Fibroblast of lung (primary cell): Measurements from ENCODE around the gene HLA-F. TPM values are rescaled to one million over a fixed set of nuclear protein-coding genes. Genes with fewer than 3 reads are reported as not detected.

ENCODE experiments used
- DNase-seq, 2 donors: peaks; one replicate each; pipeline versions ENCODE4 v3.0.0 to v3.0.0-alpha.2; 2010; ENCODE audit warnings: low read depth in 2 of 2
- H2AFZ ChIP-seq: 2 replicates; pipeline ENCODE4 v1.5.1; 2012; ENCODE audit warnings: low read length, control low read depth, inconsistent platforms
- H3K27ac ChIP-seq: 2 replicates; pipeline ENCODE4 v1.5.1; 2011; ENCODE audit warnings: low read length, control low read depth; ENCODE audit not compliant: insufficient read depth
- H3K27me3 ChIP-seq: 2 replicates; pipeline ENCODE4 v1.5.1; 2011; ENCODE audit warnings: mild to moderate bottlenecking, low read length; ENCODE audit not compliant: control insufficient read depth, insufficient read depth
- H3K36me3 ChIP-seq: 2 replicates; pipeline ENCODE4 v1.5.1; 2011; ENCODE audit warnings: low read length; ENCODE audit not compliant: control insufficient read depth, insufficient read depth
- H3K4me1 ChIP-seq: 2 replicates; pipeline ENCODE4 v1.5.1; 2011; ENCODE audit warnings: low read length; ENCODE audit not compliant: control insufficient read depth, insufficient read depth; ENCODE audit errors: extremely low read depth
- H3K4me2 ChIP-seq: 2 replicates; pipeline ENCODE4 v1.5.1; 2011; ENCODE audit warnings: low read length, control low read depth; ENCODE audit not compliant: insufficient read depth; ENCODE audit errors: extremely low read depth
- H3K4me3 ChIP-seq, 4 experiments: fragments of 200-600 bp in 1 of 4; sonication (generic) in 1 of 4; replicated peaks in 1 of 4; 2 replicates each; pipeline ENCODE4 v1.5.1; 2011 to 2016; ENCODE audit warnings: low read length in 4 of 4, low read depth in 3 of 4, mild to moderate bottlenecking in 3 of 4, control low read depth in 2 of 4, inconsistent platforms in 1 of 4, mixed read lengths in 1 of 4; ENCODE audit not compliant: insufficient read depth in 1 of 4; ENCODE audit errors: control extremely low read depth in 1 of 4
- H3K79me2 ChIP-seq: 2 replicates; pipeline ENCODE4 v1.5.1; 2012; ENCODE audit warnings: mild to moderate bottlenecking, low read length, inconsistent platforms; ENCODE audit not compliant: control insufficient read depth, insufficient read depth
- H3K9ac ChIP-seq: 2 replicates; pipeline ENCODE4 v1.5.1; 2011; ENCODE audit warnings: mild to moderate bottlenecking, low read length, control low read depth; ENCODE audit not compliant: insufficient read depth
- H3K9me3 ChIP-seq: 2 replicates; pipeline ENCODE4 v1.5.1; 2012; ENCODE audit warnings: low read depth, low read length; ENCODE audit not compliant: control insufficient read depth, insufficient read depth
- H4K20me1 ChIP-seq: 2 replicates; pipeline ENCODE4 v1.5.1; 2011; ENCODE audit warnings: low read length; ENCODE audit not compliant: control insufficient read depth, insufficient read depth; ENCODE audit errors: extremely low read depth
- EZH2 ChIP-seq: IDR thresholded peaks from 2 replicates; pipeline ENCODE4 v1.5.1; 2012; ENCODE audit warnings: low read length, control low read depth, mild to moderate bottlenecking; ENCODE audit errors: missing control alignments
- polyA plus RNA-seq, 2 donors: library from polyadenylated mRNA; depleted of rRNA in 1 of 2; stranded (reverse) in 1 of 2; unstranded in 1 of 2; fragments of >200 nt; gene quantifications; 2 replicates each; pipeline ENCODE4 v1.2.1, GENCODE V29; 2011 to 2012; ENCODE audit warnings: missing spikeins in 1 of 2
- total RNA-seq: library from RNA; depleted of rRNA; stranded (reverse); fragments of >200 nt; gene quantifications from 2 replicates; pipeline ENCODE4 v1.2.1, GENCODE V29; 2014
- TF ChIP-seq, protein P1 (sequence below), 2 donors: IDR thresholded peaks in 1 of 2; conservative IDR thresholded peaks in 1 of 2; 1 replicate in 1 of 2; 2 replicates in 1 of 2; pipeline ENCODE4 v1.5.1; 2011 to 2012; ENCODE audit warnings: low read length in 2 of 2, control low read depth in 1 of 2, inconsistent platforms in 1 of 2, low read depth in 1 of 2, mild to moderate bottlenecking in 1 of 2

HLA-F gene
- total and polyA plus RNA-seq, 2 donors (not counting 1 experiment from before 2014, with no cell fraction given): 5.4 to 18.7 TPM

DNA sequence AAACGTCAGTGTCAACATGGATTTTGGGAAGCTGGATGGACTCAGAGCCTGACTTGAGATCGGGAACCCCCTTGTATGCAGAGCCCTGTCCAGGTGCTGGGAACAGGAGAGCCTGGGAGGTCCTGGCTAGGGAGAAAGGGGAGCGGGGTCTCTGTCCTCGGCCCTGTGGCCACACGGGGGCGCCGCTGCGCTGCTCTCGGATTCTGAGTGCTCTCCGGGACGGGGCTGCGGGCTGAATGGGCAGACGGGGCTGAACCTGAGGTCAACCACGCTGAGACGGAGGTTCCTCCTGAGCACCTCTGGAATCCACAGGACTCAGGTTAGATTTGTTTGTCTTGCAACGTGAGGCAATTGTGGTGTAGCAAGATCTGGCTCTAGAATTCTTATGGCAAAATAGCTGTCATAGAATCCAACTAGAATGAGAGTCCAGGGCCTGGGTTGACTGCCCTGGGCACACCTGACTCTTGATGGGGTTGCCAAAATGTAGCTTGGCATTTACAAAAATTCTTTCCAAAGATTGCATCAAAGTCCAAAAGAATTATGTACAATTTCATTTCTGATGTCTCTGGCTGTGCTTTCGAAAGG lies 20.6 kb upstream of the HLA-F start:
- peaks cover 3% of the 10 kb centered on the region for H3K27me3 ChIP-seq
- no peaks in the 10 kb centered on the region for H3K9me3 ChIP-seq
- H3K9ac ChIP-seq: no peak overlapping the region
- no peaks in the 10 kb centered on the region for H4K20me1 ChIP-seq
- DNase-seq: no peak
- H3K4me3 ChIP-seq: no peak overlapping the region
- no peaks in the 10 kb centered on the region for H3K36me3 ChIP-seq
- no peak for TF ChIP-seq EZH2
- TF ChIP-seq, protein P1, sequence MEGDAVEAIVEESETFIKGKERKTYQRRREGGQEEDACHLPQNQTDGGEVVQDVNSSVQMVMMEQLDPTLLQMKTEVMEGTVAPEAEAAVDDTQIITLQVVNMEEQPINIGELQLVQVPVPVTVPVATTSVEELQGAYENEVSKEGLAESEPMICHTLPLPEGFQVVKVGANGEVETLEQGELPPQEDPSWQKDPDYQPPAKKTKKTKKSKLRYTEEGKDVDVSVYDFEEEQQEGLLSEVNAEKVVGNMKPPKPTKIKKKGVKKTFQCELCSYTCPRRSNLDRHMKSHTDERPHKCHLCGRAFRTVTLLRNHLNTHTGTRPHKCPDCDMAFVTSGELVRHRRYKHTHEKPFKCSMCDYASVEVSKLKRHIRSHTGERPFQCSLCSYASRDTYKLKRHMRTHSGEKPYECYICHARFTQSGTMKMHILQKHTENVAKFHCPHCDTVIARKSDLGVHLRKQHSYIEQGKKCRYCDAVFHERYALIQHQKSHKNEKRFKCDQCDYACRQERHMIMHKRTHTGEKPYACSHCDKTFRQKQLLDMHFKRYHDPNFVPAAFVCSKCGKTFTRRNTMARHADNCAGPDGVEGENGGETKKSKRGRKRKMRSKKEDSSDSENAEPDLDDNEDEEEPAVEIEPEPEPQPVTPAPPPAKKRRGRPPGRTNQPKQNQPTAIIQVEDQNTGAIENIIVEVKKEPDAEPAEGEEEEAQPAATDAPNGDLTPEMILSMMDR (conservative IDR thresholded peaks at IDR 0.05 in 1 of 2, IDR thresholded peaks at IDR 0.05 in 1 of 2; ENCODE audit: low read depth in 1 of 2, low read length in 2 of 2): peak; percentile 44 to 52
- no peaks in the 10 kb centered on the region for H3K4me1 ChIP-seq
- no peak overlapping the region for H3K27ac ChIP-seq
- no peaks in the 10 kb centered on the region for H3K79me2 ChIP-seq
- H2AFZ ChIP-seq: no peak overlapping the region
- H3K4me2 ChIP-seq: no peak overlapping the region

DNA sequence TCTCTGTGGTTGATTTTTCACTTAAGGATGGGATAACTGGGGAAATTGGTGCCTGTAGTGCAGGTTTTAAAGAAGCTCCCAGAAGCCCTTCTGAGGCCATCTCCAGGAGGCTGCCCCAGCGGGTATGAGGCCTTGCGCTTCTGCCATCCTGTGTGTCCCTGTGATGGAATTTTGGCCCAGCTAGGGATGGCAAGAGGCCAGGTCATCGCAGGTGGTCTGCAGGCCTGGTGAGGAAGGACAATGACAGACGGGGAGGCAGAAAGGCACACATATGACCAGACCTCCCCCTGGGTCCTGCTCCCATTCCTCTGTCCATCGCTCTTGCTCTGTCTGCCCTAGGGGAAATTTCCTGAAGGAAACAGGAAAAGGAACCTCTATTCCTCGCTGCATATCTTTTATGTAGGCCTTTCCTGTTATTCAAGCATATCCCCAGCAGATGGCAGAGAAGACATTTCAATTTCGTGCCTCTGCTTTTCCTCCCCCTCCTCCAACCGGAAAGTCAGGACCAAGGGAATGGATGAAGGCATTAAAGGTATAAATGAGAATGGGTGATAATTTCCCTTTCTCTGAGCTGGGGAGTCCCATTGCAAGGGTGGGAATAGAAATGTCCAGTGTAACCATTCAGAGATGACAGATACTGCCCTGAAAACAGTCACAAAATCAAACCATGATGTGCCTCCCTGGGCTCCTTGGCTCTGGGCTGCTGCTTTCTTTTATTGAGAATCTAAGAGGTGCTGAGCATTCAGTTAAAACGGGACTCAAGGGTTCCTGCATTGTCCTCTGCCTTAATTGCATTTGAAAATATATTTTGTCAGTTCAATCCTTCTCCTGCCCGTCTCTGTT lies 17.6 kb upstream of the HLA-F start:
- H3K27ac ChIP-seq: no peak overlapping the region
- no peak overlapping the region for H3K4me3 ChIP-seq
- H4K20me1 ChIP-seq: no peaks in the 10 kb centered on the region
- no peaks in the 10 kb centered on the region for H3K4me1 ChIP-seq
- no peaks in the 10 kb centered on the region for H3K79me2 ChIP-seq
- TF ChIP-seq EZH2: no peak
- TF ChIP-seq, protein P1 (conservative IDR thresholded peaks at IDR 0.05 in 1 of 2, IDR thresholded peaks at IDR 0.05 in 1 of 2; ENCODE audit: low read depth in 1 of 2, low read length in 2 of 2): peak; percentile 66 to 67
- H3K4me2 ChIP-seq: no peak overlapping the region
- H3K9ac ChIP-seq: no peak overlapping the region
- H2AFZ ChIP-seq: no peak overlapping the region
- no peaks in the 10 kb centered on the region for H3K36me3 ChIP-seq
- no peaks in the 10 kb centered on the region for H3K9me3 ChIP-seq
- DNase-seq: peak; percentile 25 to 61
- peaks cover 9% of the 10 kb centered on the region for H3K27me3 ChIP-seq

DNA sequence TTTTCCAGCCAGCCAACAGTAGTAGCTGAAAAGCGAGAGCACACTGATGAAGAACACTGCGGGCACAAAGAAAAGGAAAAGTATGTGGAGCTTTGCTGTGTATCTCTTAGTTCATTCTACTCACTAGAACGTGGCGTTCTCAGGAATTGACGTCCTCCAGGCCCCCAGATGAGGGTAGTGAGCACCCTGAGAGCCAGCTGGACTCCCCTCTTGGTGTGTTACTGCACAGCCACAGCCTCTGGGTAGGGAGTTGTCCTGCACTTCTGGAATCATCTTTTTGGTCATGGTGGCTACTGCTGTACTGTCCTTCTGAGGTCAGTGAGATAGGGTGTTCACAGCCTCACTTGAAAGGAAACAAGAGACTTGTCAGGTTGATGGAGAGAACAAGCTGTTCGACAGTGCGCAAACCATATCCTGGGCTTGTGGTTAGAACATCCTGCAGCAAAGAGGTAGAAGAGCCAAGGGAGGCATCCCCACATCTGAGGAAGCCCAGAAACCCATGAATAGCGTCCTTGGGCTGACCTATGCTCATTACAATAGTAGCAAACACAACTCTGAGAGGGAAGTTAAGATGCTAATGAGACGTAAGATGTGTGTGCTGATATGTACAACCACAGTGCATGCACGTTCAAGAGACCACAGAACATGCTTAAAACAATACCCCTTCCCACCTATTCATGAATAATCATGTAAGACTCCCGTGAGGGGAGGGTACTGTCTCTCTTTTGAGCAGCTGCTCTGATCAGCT lies 14.6 kb upstream of the HLA-F start:
- Histone ChIP-seq H3K9ac (no peak overlapping the region), H3K9me3 (no peaks in the 10 kb centered on the region), H3K4me2 (no peak overlapping the region), H4K20me1 (no peaks in the 10 kb centered on the region), H2AFZ (no peak overlapping the region), H3K79me2 (no peaks in the 10 kb centered on the region), H3K36me3 (no peaks in the 10 kb centered on the region), H3K4me1 (no peaks in the 10 kb centered on the region), H3K27ac (no peak overlapping the region), H3K27me3 (peaks cover 9% of the 10 kb centered on the region), H3K4me3 (no peak overlapping the region)
- no peak for DNase-seq
- TF ChIP-seq, protein P1 (conservative IDR thresholded peaks at IDR 0.05 in 1 of 2, IDR thresholded peaks at IDR 0.05 in 1 of 2; ENCODE audit: low read depth in 1 of 2, low read length in 2 of 2): no peak
- no peak for TF ChIP-seq EZH2
